GM23338 (cell line): Measurements from ENCODE around the gene RBM14. TPM values are rescaled to one million over a fixed set of nuclear protein-coding genes. Genes with fewer than 3 reads are reported as not detected.

ENCODE experiments used
- ATAC-seq: fragments of 200-7000 bp; cut with Tn5 transposase; 3 replicates; pipeline ENCODE4 v1.9.1; 2020
- DNase-seq: peaks from one replicate; pipeline ENCODE4 v3.0.0-alpha.2; 2015; ENCODE audit warnings: low spot score
- H2AFZ ChIP-seq: fragments of 200-600 bp; sonication (generic); 2 replicates; pipeline ENCODE4 v1.8.0; 2016; ENCODE audit warnings: antibody characterized with exemption, mild to moderate bottlenecking, moderate library complexity
- H3F3A ChIP-seq: fragments of 200-600 bp; sonication (generic); replicated peaks from 2 replicates; pipeline ENCODE4 v1.8.0; 2017; ENCODE audit warnings: antibody characterized with exemption, mixed run types, low read depth
- H3K27ac ChIP-seq: fragments of 200-600 bp; sonication (generic); 2 replicates; pipeline ENCODE4 v1.6.1; 2016; ENCODE audit warnings: low read depth
- H3K27me3 ChIP-seq: fragments of 200-600 bp; sonication (generic); 2 replicates; pipeline ENCODE4 v1.8.0; 2016; ENCODE audit warnings: mild to moderate bottlenecking, mixed run types, moderate library complexity; ENCODE audit not compliant: insufficient read depth
- H3K36me3 ChIP-seq: fragments of 200-600 bp; sonication (generic); 2 replicates; pipeline ENCODE4 v1.8.0; 2016; ENCODE audit warnings: mild to moderate bottlenecking; ENCODE audit not compliant: insufficient read depth
- H3K4me1 ChIP-seq: fragments of 200-600 bp; sonication (generic); 2 replicates; pipeline ENCODE4 v1.8.0; 2016; ENCODE audit warnings: mild to moderate bottlenecking, moderate library complexity; ENCODE audit not compliant: insufficient read depth
- H3K4me2 ChIP-seq: fragments of 200-600 bp; sonication (generic); 2 replicates; pipeline ENCODE4 v1.7.1; 2017; ENCODE audit warnings: mixed run types
- H3K4me3 ChIP-seq: fragments of 200-600 bp; sonication (generic); 2 replicates; pipeline ENCODE4 v1.6.1; 2016; ENCODE audit warnings: mixed run types
- H3K79me2 ChIP-seq: fragments of 200-600 bp; sonication (generic); replicated peaks from 2 replicates; pipeline ENCODE4 v1.8.0; 2017; ENCODE audit warnings: mild to moderate bottlenecking; ENCODE audit not compliant: insufficient read depth
- H3K9me2 ChIP-seq: fragments of 200-600 bp; sonication (generic); 2 replicates; pipeline ENCODE4 v1.8.0; 2017; ENCODE audit not compliant: insufficient read depth
- H4K20me1 ChIP-seq: fragments of 200-600 bp; sonication (generic); replicated peaks from 2 replicates; pipeline ENCODE4 v1.8.0; 2017; ENCODE audit warnings: mild to moderate bottlenecking; ENCODE audit not compliant: insufficient read depth
- H3K27ac Mint-ChIP-seq: 2 replicates; pipeline ENCODE4 v1.8.0; 2020; ENCODE audit warnings: inconsistent platforms, mild to moderate bottlenecking, moderate library complexity, mixed read lengths
- H3K27me3 Mint-ChIP-seq: 3 replicates; pipeline ENCODE4 v1.8.0; 2022; ENCODE audit warnings: low read depth, mild to moderate bottlenecking, moderate library complexity, mixed read lengths, inconsistent platforms; ENCODE audit not compliant: insufficient read depth, poor library complexity
- H3K36me3 Mint-ChIP-seq: 3 replicates; pipeline ENCODE4 v1.8.0; 2021; ENCODE audit warnings: low read depth, mild to moderate bottlenecking, inconsistent platforms, moderate library complexity, mixed read lengths
- H3K4me1 Mint-ChIP-seq: 3 replicates; pipeline ENCODE4 v1.8.0; 2020; ENCODE audit warnings: mild to moderate bottlenecking, inconsistent platforms, mixed read lengths
- H3K4me3 Mint-ChIP-seq: 3 replicates; pipeline ENCODE4 v1.8.0; 2021; ENCODE audit warnings: moderate library complexity, mild to moderate bottlenecking, inconsistent platforms, mixed read lengths
- H3K9me3 Mint-ChIP-seq: 3 replicates; pipeline ENCODE4 v1.8.0; 2020; ENCODE audit warnings: moderate library complexity, mild to moderate bottlenecking, inconsistent platforms, mixed read lengths
- CREB1 ChIP-seq: fragments of 250-450 bp; sonication (Bioruptor Pico); IDR thresholded peaks from 2 replicates; pipeline ENCODE4 v1.5.0; 2020; ENCODE audit warnings: low read depth, mild to moderate bottlenecking, moderate library complexity
- ETS1 ChIP-seq: IDR thresholded peaks from 2 replicates; pipeline ENCODE4 v1.6.1; 2016; ENCODE audit warnings: antibody characterized with exemption
- EZH2phosphoT487 ChIP-seq: fragments of 200-600 bp; sonication (generic); IDR thresholded peaks from one replicate; pipeline ENCODE4 v1.8.1; 2018; ENCODE audit warnings: antibody characterized with exemption; ENCODE audit not compliant: unreplicated experiment
- NANOG ChIP-seq: IDR thresholded peaks from 2 replicates; pipeline ENCODE4 v1.6.1; 2016; ENCODE audit warnings: antibody characterized with exemption, borderline replicate concordance
- POLR2AphosphoS5 ChIP-seq: IDR thresholded peaks from 2 replicates; pipeline ENCODE4 v1.6.1; 2016; ENCODE audit warnings: antibody characterized with exemption, low read depth
- ZNF114 ChIP-seq: fragments of 250-450 bp; sonication (Bioruptor Pico); IDR thresholded peaks from 2 replicates; pipeline ENCODE4 v1.5.0; 2020; ENCODE audit warnings: mild to moderate bottlenecking, moderate library complexity
- ZNF462 ChIP-seq: fragments of 250-450 bp; sonication (Bioruptor Pico); IDR thresholded peaks from 2 replicates; pipeline ENCODE4 v1.5.0; 2020; ENCODE audit warnings: mild to moderate bottlenecking, moderate library complexity
- polyA plus RNA-seq: library from polyadenylated mRNA; unstranded; fragments of >200 nt; fragmentation: Nextera tagmentation; extraction: Ambion mirVana; gene quantifications from 2 replicates; pipeline ENCODE4 v1.2.1, GENCODE V29; 2016
- total RNA-seq: library from RNA; depleted of rRNA; stranded (reverse); fragments of >200 nt; shearing (Covaris generic); gene quantifications from 2 replicates; pipeline ENCODE4 v1.2.3, GENCODE V29; 2014
- TF ChIP-seq, protein P1 (sequence below): IDR thresholded peaks from one replicate; pipeline ENCODE4 v1.6.1; 2018; ENCODE audit warnings: antibody characterized with exemption; ENCODE audit not compliant: unreplicated experiment

Gene RBM14
- total and polyA plus RNA-seq, 2 experiments from 2014 or later: 45.4 to 83.5 TPM

- H3K27ac ChIP-seq: no peak overlapping the region
- TF ChIP-seq NANOG (no peak), CREB1 (CRISPR knock-in tag) (no peak), ZNF114 (CRISPR knock-in tag) (no peak), EZH2phosphoT487 (no peak), ETS1 (no peak), POLR2AphosphoS5 (no peak), ZNF462 (CRISPR knock-in tag) (no peak)
- TF ChIP-seq, protein P1, sequence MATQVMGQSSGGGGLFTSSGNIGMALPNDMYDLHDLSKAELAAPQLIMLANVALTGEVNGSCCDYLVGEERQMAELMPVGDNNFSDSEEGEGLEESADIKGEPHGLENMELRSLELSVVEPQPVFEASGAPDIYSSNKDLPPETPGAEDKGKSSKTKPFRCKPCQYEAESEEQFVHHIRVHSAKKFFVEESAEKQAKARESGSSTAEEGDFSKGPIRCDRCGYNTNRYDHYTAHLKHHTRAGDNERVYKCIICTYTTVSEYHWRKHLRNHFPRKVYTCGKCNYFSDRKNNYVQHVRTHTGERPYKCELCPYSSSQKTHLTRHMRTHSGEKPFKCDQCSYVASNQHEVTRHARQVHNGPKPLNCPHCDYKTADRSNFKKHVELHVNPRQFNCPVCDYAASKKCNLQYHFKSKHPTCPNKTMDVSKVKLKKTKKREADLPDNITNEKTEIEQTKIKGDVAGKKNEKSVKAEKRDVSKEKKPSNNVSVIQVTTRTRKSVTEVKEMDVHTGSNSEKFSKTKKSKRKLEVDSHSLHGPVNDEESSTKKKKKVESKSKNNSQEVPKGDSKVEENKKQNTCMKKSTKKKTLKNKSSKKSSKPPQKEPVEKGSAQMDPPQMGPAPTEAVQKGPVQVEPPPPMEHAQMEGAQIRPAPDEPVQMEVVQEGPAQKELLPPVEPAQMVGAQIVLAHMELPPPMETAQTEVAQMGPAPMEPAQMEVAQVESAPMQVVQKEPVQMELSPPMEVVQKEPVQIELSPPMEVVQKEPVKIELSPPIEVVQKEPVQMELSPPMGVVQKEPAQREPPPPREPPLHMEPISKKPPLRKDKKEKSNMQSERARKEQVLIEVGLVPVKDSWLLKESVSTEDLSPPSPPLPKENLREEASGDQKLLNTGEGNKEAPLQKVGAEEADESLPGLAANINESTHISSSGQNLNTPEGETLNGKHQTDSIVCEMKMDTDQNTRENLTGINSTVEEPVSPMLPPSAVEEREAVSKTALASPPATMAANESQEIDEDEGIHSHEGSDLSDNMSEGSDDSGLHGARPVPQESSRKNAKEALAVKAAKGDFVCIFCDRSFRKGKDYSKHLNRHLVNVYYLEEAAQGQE: no peak
- Mint-ChIP-seq H3K4me3 (no peak overlapping the region), H3K4me1 (peaks cover 6% of the 10 kb centered on the region; the same call in 2 of the 3 replicates), H3K36me3 (peaks cover 89% of the 10 kb centered on the region), H3K27ac (no peak overlapping the region), H3K27me3 (peaks cover 8% of the 10 kb centered on the region), H3K9me3 (no peaks in the 10 kb centered on the region)
- no peak overlapping the region for H3K4me3 ChIP-seq
- no peak overlapping the region for H3K4me2 ChIP-seq
- H3F3A ChIP-seq: peaks cover 27% of the 10 kb centered on the region
- no peaks in the 10 kb centered on the region for H3K9me2 ChIP-seq
- no peaks in the 10 kb centered on the region for H3K27me3 ChIP-seq
- no peak overlapping the region for H2AFZ ChIP-seq
- peaks cover 53% of the 10 kb centered on the region for H3K36me3 ChIP-seq
- 0 out of 2 replicates have a peak, but pooled peaks cover 3% of the 10 kb centered on the region for H3K4me1 ChIP-seq
- no peak for ATAC-seq
- peaks cover 100% of the 10 kb centered on the region for H3K79me2 ChIP-seq
- peaks cover 79% of the 10 kb centered on the region for H4K20me1 ChIP-seq
- no peak for DNase-seq
Observed at GRCh38 chr11:66625752-66626149, 9.3 kb downstream of the RBM14 start.
